Testis (tissue), 2 donors: ENCODE results near the gene RBBP6.

Source experiments
- POLR2A ChIP-seq: fragments of 450-650 bp; IDR thresholded peaks from one replicate; pipeline ENCODE4 v1.6.1; 2017; ENCODE audit warnings: antibody characterized with exemption, mild to moderate bottlenecking, moderate library complexity
- TF ChIP-seq, protein P1 (sequence below), 3 experiments: fragments of 450-650 bp in 2 of 3; fragments of 200-600 bp in 1 of 3; sonication (generic) in 1 of 3; IDR thresholded peaks; one replicate each; pipeline ENCODE4 v1.5.1; 2016 to 2019; ENCODE audit warnings: antibody characterized with exemption in 3 of 3, mild to moderate bottlenecking in 2 of 3, moderate library complexity in 1 of 3

GRCh38 chr16:24541233-24541933 is 2.0 kb downstream of the RBBP6 start:
- TF ChIP-seq, protein P1, sequence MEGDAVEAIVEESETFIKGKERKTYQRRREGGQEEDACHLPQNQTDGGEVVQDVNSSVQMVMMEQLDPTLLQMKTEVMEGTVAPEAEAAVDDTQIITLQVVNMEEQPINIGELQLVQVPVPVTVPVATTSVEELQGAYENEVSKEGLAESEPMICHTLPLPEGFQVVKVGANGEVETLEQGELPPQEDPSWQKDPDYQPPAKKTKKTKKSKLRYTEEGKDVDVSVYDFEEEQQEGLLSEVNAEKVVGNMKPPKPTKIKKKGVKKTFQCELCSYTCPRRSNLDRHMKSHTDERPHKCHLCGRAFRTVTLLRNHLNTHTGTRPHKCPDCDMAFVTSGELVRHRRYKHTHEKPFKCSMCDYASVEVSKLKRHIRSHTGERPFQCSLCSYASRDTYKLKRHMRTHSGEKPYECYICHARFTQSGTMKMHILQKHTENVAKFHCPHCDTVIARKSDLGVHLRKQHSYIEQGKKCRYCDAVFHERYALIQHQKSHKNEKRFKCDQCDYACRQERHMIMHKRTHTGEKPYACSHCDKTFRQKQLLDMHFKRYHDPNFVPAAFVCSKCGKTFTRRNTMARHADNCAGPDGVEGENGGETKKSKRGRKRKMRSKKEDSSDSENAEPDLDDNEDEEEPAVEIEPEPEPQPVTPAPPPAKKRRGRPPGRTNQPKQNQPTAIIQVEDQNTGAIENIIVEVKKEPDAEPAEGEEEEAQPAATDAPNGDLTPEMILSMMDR (IDR thresholded peaks at IDR 0.05): no peak
- TF ChIP-seq POLR2A: no peak
